Gastrocnemius medialis (tissue), 4 donors: ENCODE results near the gene ZFYVE27. TPM values are rescaled to one million over a fixed set of nuclear protein-coding genes. Genes with fewer than 3 reads are reported as not detected.
"Not testable (repeated sequence)": the region's sequence is repeated elsewhere in the genome, so short reads cannot be mapped to it uniquely, and the experiment has no call there.

Experiments
- ATAC-seq, 2 donors: fragments of 150-250 bp; one replicate each; pipeline ENCODE4 v1.9.1; 2016
- DNase-seq, 2 donors: peaks; one replicate each; pipeline ENCODE4 v3.0.0-alpha.2; 2019
- H3K27ac ChIP-seq, 4 donors: fragments of 200-600 bp; sonication (generic); 1 replicate in 1 of 4; 2 replicates in 3 of 4; pipeline ENCODE4 v1.5.1; 2016 to 2018; ENCODE audit warnings: mild to moderate bottlenecking in 2 of 4, moderate library complexity in 1 of 4
- H3K27me3 ChIP-seq, 3 donors: fragments of 200-600 bp; sonication (generic) in 2 of 3; 1 replicate in 1 of 3; 2 replicates in 2 of 3; pipeline versions ENCODE4 v1.5.1 to v1.6.0; 2016 to 2019; ENCODE audit warnings: mild to moderate bottlenecking in 1 of 3, moderate library complexity in 1 of 3
- H3K36me3 ChIP-seq, 2 donors: fragments of 200-600 bp; sonication (generic) in 1 of 2; one replicate each; pipeline ENCODE4 v1.5.1; 2017 to 2018
- H3K4me1 ChIP-seq, 2 donors: fragments of 200-600 bp; sonication (generic) in 1 of 2; one replicate each; pipeline ENCODE4 v1.5.1; 2016 to 2017; ENCODE audit warnings: mild to moderate bottlenecking in 2 of 2
- H3K4me3 ChIP-seq, 4 donors: fragments of 200-600 bp; sonication (generic) in 3 of 4; 1 replicate in 1 of 4; 2 replicates in 3 of 4; pipeline ENCODE4 v1.5.1; 2016 to 2019; ENCODE audit warnings: mild to moderate bottlenecking in 2 of 4
- H3K9me3 ChIP-seq, 3 donors: fragments of 200-600 bp; sonication (generic) in 2 of 3; 1 replicate in 1 of 3; 2 replicates in 2 of 3; pipeline ENCODE4 v1.5.1; 2016 to 2019
- CTCF ChIP-seq, 5 experiments: fragments of 450-650 bp in 3 of 5; fragments of 200-600 bp in 2 of 5; sonication (generic) in 2 of 5; IDR thresholded peaks in 4 of 5; conservative IDR thresholded peaks in 1 of 5; 1 replicate in 4 of 5; 2 replicates in 1 of 5; pipeline ENCODE4 v1.5.1; 2016 to 2019; ENCODE audit warnings: antibody characterized with exemption in 5 of 5, mild to moderate bottlenecking in 3 of 5, moderate library complexity in 3 of 5
- POLR2A ChIP-seq, 2 donors: fragments of 450-650 bp; IDR thresholded peaks; one replicate each; pipeline ENCODE4 v1.6.1; 2017; ENCODE audit warnings: antibody characterized with exemption in 2 of 2, mild to moderate bottlenecking in 2 of 2, moderate library complexity in 2 of 2
- in situ Hi-C, 4 donors: fragments of 200-750 bp; cut with MboI; loops; one replicate each; pipeline versions ENCODE4 v1.15.0 to v1.8.0; 2017; ENCODE audit warnings: low sequenced_read_pairs in 4 of 4
- intact Hi-C: fragments of 100-400 bp; cut with DNase I; formaldehyde crosslinking; loops from one replicate; pipeline ENCODE4 v1.15.1; 2023; ENCODE audit warnings: low total_unique reads
- total RNA-seq, 4 donors: library from RNA; depleted of rRNA; stranded (reverse); fragments of >200 nt; gene quantifications; one replicate each; pipeline versions ENCODE4 v1.1.0 to v1.2.3, GENCODE V29; 2016

The ZFYVE27 gene
- 10 to 100 TPM in 3 of 4 donors, 1 to 10 TPM in 1; 7.6 to 14.9 (median 11.6) TPM for total RNA-seq

GRCh38 chr10:97736902-97737769 lies at the start of gene ZFYVE27:
TSS of gene ZFYVE27 (plus strand) at chr10:97737128. CDS start at chr10:97738478, 1,350 bp downstream.
- Histone ChIP-seq H3K4me1 (peaks cover 12 to 19% of the 10 kb centered on the region in 2 donors), H3K27me3 (no peaks in the 10 kb centered on the region), H3K36me3 (peaks cover 0 to 31% of the 10 kb centered on the region in 2 donors), H3K4me3 (peak within 1 kb of the TSS; percentile 76 to 96 (median 93)), H3K9me3 (no peaks in the 10 kb centered on the region), H3K27ac (peak within 1 kb of the TSS; percentile 82 to 93 (median 86))
- intact Hi-C loops = loop anchor here (5.0 kb wide), 1 partner anchor 335 kb away; the partner anchor contains the start of gene RRP12
- no peak for TF ChIP-seq CTCF (IDR thresholded peaks at IDR 0.05 in 4 of 5, conservative IDR thresholded peaks at IDR 0.05 in 1 of 5)
- peak; percentile 88 to 95 for TF ChIP-seq POLR2A (IDR thresholded peaks at IDR 0.05)
- in situ Hi-C loops = loop anchor here in 2 of 4 donors (10.0 kb wide), 1 partner anchor 62 kb away; no protein-coding TSS in a partner anchor
- DNase-seq (peak; percentile 89 to 93), ATAC-seq (peak; percentile 97)

DNA sequence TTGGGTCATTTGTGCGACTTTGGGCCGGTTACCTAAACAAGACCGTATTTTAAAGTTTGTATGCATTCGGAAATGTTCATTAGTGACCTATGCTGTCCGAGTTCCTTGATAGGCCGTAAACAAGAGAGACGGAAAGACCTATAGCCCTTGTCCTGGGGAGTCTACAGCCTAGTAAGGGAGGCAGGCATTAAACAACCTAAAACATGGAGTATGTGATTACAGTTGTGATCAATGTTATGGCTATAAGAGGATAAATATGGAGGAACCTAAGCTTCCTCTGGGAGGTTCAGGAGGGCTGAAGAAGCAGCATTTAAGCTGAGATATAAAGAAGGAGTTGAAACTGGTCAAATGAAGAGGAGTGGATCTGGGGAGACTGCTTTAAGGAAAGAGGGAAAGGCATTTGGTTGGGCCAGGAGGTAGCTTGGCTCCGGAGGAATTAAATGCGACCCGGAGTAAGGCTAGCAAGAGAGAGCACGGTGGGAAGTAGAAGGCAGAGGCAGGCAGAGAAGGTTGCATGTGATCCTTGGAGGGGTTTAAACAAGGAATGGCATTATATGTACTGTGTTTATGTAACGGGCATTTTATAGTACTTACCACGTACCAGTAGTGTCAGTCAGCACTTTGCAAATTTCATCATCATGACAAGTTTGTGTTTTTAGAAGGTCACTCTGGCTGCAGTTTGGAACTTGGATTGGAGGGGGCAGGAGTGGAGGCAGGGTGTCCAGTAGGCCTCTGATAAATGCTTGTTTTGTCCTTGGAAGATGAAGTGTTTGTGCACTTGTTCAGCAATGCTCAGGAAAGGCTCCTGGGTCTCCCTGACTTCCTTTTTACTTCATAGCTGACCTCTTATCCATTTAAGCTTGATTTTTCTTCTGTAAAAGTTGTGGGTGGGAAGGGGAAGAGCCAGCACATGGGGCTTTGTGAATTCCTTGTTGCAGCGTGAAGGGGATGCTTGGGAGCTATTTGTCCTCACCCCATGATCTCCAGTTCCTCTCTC lies 48.8 kb upstream of the ZFYVE27 start:
- Histone ChIP-seq H3K36me3 (no peaks in the 10 kb centered on the region), H3K27ac (peak overlapping the region; percentile 79 to 92 (median 80)), H3K4me1 (peaks cover 30 to 39% of the 10 kb centered on the region in 2 donors), H3K4me3 (peak overlapping the region; percentile 69 to 97 (median 82)), H3K9me3 (no peaks in the 10 kb centered on the region), H3K27me3 (no peaks in the 10 kb centered on the region)
- no peak for DNase-seq
- intact Hi-C loops (loop anchor here (2.0 to 5.0 kb wide), 3 partner anchors 47 to 191 kb away; partner anchors contain the start of genes MMS19, PI4K2A and UBTD1), in situ Hi-C loops (no loop called here)
- peak in 1 of 2 donors; percentile 3 for ATAC-seq
- TF ChIP-seq POLR2A (IDR thresholded peaks at IDR 0.05) (peak in 1 of 2 donors; percentile 8), CTCF (IDR thresholded peaks at IDR 0.05 in 4 of 5, conservative IDR thresholded peaks at IDR 0.05 in 1 of 5) (no peak)

DNA sequence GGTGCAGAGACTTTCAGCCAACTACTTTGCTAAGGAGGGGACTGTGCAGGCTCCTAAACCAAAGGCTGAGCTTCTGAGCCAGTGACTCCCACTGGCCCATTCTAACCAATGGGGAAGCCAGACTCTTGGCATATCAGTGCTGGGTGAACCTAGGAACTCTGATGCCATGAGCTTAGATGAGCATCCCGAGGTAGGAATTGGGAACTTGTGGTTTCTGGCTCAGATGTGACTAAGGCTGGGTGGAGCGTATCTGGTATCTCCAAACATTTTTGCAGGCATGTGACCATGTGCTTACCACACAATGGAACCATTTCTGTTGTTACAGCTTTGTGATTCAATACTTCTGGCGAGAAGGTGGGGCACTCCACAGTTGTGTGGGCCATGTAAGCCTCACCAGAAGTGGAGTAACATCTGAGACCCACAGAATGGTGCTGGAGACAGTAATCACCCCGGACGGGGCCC lies 47.3 kb upstream of the ZFYVE27 start:
- no peak for TF ChIP-seq CTCF (IDR thresholded peaks at IDR 0.05 in 4 of 5, conservative IDR thresholded peaks at IDR 0.05 in 1 of 5)
- peak in 1 of 2 donors; percentile 9 for TF ChIP-seq POLR2A (IDR thresholded peaks at IDR 0.05)
- intact Hi-C loops (loop anchor here (5.0 kb wide), 2 partner anchors 133 to 192 kb away; partner anchors contain the start of genes MMS19 and UBTD1), in situ Hi-C loops (no loop called here)
- no peaks in the 10 kb centered on the region for H3K27me3 ChIP-seq
- peaks cover 19 to 28% of the 10 kb centered on the region in 2 donors for H3K4me1 ChIP-seq
- DNase-seq (peak in 1 of 2 donors; percentile 41), ATAC-seq (no peak)
- no peaks in the 10 kb centered on the region for H3K9me3 ChIP-seq
- no peak overlapping the region for H3K4me3 ChIP-seq
- H3K27ac ChIP-seq = peak overlapping the region in 1 of 4 donors; percentile 92
- no peaks in the 10 kb centered on the region for H3K36me3 ChIP-seq

DNA sequence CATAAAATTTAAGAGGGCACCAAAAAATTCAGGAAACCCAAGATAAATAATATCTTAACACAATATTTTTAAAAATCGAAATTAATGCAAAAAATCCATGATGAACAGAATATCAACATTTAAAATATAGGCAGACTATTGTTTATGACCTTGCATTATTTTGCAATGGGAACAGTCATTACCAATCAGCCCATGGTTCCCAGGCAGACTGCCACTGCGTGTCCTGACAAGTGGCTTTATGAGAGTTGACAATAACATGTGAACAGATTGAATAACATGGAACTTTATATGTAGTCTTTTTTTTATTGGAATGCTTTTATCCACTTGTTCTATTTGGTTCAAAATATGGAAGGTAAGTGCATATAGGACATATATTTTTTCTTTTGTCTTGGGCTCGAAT lies 46.8 kb upstream of the ZFYVE27 start:
- H3K27me3 ChIP-seq = no peaks in the 10 kb centered on the region
- no peak for ATAC-seq
- no peaks in the 10 kb centered on the region for H3K36me3 ChIP-seq
- no peaks in the 10 kb centered on the region for H3K9me3 ChIP-seq
- TF ChIP-seq POLR2A (IDR thresholded peaks at IDR 0.05) (no peak), CTCF (IDR thresholded peaks at IDR 0.05 in 4 of 5, conservative IDR thresholded peaks at IDR 0.05 in 1 of 5) (no peak)
- DNase-seq = no peak
- H3K4me3 ChIP-seq = no peak overlapping the region
- intact Hi-C loops (no loop called here), in situ Hi-C loops (no loop called here)
- H3K27ac ChIP-seq = no peak overlapping the region
- H3K4me1 ChIP-seq = peaks cover 16 to 23% of the 10 kb centered on the region in 2 donors

DNA sequence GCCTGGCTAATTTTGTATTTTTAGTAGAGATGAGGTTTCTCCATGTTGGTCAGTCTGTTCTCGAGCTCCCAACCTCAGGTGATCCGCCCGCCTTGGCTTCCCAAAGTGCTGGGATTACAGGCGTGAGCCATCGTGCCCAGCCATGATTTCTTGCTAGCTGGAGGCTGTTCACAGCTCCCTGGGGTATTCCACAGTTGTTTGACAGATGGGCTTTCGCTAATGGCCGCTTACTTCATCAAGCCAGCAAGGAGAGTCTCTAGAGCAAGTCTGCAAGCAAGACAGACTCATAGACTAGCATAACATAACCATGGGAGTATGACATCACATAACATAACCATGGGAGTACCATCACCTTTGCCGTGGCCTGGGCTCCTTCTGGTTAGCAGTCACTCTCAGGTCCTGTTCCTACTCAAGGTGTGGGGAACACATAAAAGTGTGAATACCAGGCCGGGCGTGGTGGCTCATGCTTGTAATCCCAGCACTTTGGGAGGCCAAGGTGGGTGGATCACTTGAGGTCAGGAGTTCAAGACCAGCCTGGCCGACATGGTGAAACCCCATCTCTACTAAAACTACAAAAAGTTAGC lies 38.8 kb upstream of the ZFYVE27 start:
- H3K27me3 ChIP-seq, ATAC-seq, H3K4me1 ChIP-seq, DNase-seq, H3K36me3 ChIP-seq, intact Hi-C loops, H3K4me3 ChIP-seq, H3K27ac ChIP-seq, H3K9me3 ChIP-seq, in situ Hi-C loops: not testable (repeated sequence)
